Kidney (tissue), 14 donors: Measurements from ENCODE around the gene FBL. TPM values are rescaled to one million over a fixed set of nuclear protein-coding genes. Genes with fewer than 3 reads are reported as not detected.
"Not testable (repeated sequence)": the region's sequence is repeated elsewhere in the genome, so short reads cannot be mapped to it uniquely, and the experiment has no call there.

Experiments used
- DNase-seq, 5 donors: peaks; one replicate each; pipeline ENCODE4 v3.0.0-alpha.2; 2013 to 2020
- FAIRE-seq: peaks from 2 replicates; lab custom pipeline; 2012; peaks lifted over from hg19 to GRCh38; lab: Jason Lieb, UNC
- H3K27ac ChIP-seq, 2 donors: one replicate each; pipeline ENCODE4 v1.7.0; 2013; ENCODE audit warnings: low read depth in 2 of 2, low read length in 2 of 2, inconsistent platforms in 1 of 2
- H3K27me3 ChIP-seq: one replicate; pipeline ENCODE4 v1.7.1; 2013; ENCODE audit warnings: low read length, inconsistent platforms; ENCODE audit not compliant: control insufficient read depth, insufficient read depth
- H3K36me3 ChIP-seq, 3 donors: one replicate each; pipeline versions ENCODE4 v1.7.0 to v1.7.1; 2013; ENCODE audit warnings: low read length in 3 of 3, control low read depth in 1 of 3, inconsistent platforms in 1 of 3; ENCODE audit not compliant: insufficient read depth in 3 of 3, control insufficient read depth in 2 of 3
- H3K4me1 ChIP-seq, 3 donors: one replicate each; pipeline versions ENCODE4 v1.7.0 to v1.7.1; 2013; ENCODE audit warnings: low read length in 3 of 3, inconsistent platforms in 1 of 3, low read depth in 1 of 3; ENCODE audit not compliant: control insufficient read depth in 2 of 3, insufficient read depth in 2 of 3
- H3K4me3 ChIP-seq, 3 donors: one replicate each; pipeline versions ENCODE4 v1.7.0 to v1.8.1; 2013; ENCODE audit warnings: low read length in 3 of 3, control low read depth in 1 of 3, inconsistent platforms in 1 of 3
- H3K9ac ChIP-seq, 3 donors: one replicate each; pipeline versions ENCODE4 v1.7.0 to v1.7.1; 2013; ENCODE audit warnings: low read length in 3 of 3, control low read depth in 1 of 3, inconsistent platforms in 1 of 3
- H3K9me3 ChIP-seq, 3 donors: one replicate each; pipeline versions ENCODE4 v1.7.0 to v1.7.1; 2013; ENCODE audit warnings: low read length in 3 of 3, control low read depth in 1 of 3, inconsistent platforms in 1 of 3; ENCODE audit not compliant: control insufficient read depth in 2 of 3, insufficient read depth in 1 of 3
- CTCF ChIP-seq: IDR thresholded peaks from 3 replicates; pipeline ENCODE4 v1.5.1; 2012; ENCODE audit warnings: mild to moderate bottlenecking, moderate library complexity, borderline replicate concordance; ENCODE audit not compliant: insufficient read depth; ENCODE audit errors: extremely low read depth
- intact Hi-C: fragments of 100-400 bp; cut with DNase I; formaldehyde crosslinking; loops from one replicate; pipeline ENCODE4 v1.11.1; 2022
- polyA plus RNA-seq: library from polyadenylated mRNA; stranded (reverse); fragments of 350-450 nt; fragmentation: Illumina TruSeq; extraction: RNeasy Lipid Tissue Mini Kit (QIAGEN cat#74804); gene quantifications from one replicate; pipeline ENCODE4 v1.2.3, GENCODE V29; 2014; ENCODE audit warnings: low read depth, low replicate concordance; ENCODE audit not compliant: insufficient read depth
- total RNA-seq: library from RNA; stranded (reverse); fragmentation: NEBNext Ultra II Directional; extraction: Animal tissue kit (Norgen Biotek cat#: 25700); gene quantifications from one replicate; pipeline ENCODE4 v1.2.1, GENCODE V29; 2021
- donor health status: control.
- donor health status: control.
- donor health status: control.
- donor health status: control.
- donor health status: control.
- donor health status: DM: yes; HTN: yes; CAD: no.
- donor health status: Normal renal cell carcinoma (clear cell type).

Gene FBL
- total and polyA plus RNA-seq, 2 donors from 2014 or later, result 155 to 165 TPM

DNA sequence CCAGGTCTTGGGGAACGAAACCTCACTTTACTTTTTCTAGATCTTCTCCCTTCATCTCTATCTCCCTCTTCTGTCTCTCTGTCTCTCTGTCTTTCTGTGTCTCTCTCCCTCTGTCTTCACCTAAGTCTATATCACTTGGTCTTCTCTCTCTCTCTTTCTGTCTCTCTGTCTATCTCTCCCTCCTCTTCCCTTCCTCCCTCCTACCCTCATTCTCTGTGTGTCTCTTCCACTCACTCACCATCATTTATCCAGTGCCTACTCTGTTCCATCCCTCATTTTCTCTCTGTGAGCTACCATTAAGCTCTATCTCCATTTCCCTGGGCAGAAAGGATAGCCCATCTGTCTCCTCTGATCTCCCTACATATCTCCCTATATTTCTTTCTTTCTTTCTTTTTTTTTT, 32.2 kb upstream of the FBL start:
- Histone ChIP-seq H3K36me3 (no peaks in the 10 kb centered on the region), H3K4me1 (no peaks in the 10 kb centered on the region), H3K9me3 (no peaks in the 10 kb centered on the region), H3K9ac (no peak overlapping the region), H3K27ac (no peak overlapping the region), H3K4me3 (no peak overlapping the region), H3K27me3 (no peaks in the 10 kb centered on the region)
- FAIRE-seq, result no peak
- DNase-seq, result no peak
- intact Hi-C loops, result no loop called here
- no peak for TF ChIP-seq CTCF

GRCh38 chr19:39877982-39878381, 31.8 kb upstream of the FBL start:
- intact Hi-C loops, H3K4me3 ChIP-seq, H3K27me3 ChIP-seq, H3K27ac ChIP-seq, H3K9ac ChIP-seq, DNase-seq, H3K4me1 ChIP-seq, H3K36me3 ChIP-seq, H3K9me3 ChIP-seq, FAIRE-seq: not testable (repeated sequence)

GRCh38 chr19:39877488-39877887, 31.3 kb upstream of the FBL start:
- H3K27ac ChIP-seq, H3K27me3 ChIP-seq, FAIRE-seq, H3K4me3 ChIP-seq, intact Hi-C loops, H3K9ac ChIP-seq, H3K36me3 ChIP-seq, H3K9me3 ChIP-seq, H3K4me1 ChIP-seq: not testable (repeated sequence)
- peak in 1 of 5 donors; percentile 31 for DNase-seq

DNA sequence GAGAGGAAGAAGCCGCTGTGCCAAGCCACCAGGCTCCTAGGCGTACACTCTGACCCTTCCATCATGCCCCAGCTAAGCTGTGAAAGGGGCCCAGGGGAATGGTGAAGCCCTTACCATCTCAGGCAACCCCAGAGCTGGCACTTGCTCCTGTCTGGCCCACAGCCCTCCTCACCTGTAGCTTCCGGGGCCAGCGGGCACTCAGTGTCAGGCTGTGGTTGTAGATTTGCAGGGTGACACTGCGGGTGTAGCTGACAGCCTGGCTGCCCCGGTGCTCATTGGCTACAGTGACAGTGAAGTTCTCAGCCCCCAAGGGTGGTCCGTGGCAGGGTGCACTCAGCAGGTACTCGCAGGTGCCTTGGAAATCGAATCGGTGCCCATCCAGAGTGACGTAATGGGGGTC, 30.3 kb upstream of the FBL start:
- H3K27me3 ChIP-seq, H3K9me3 ChIP-seq, H3K27ac ChIP-seq, H3K4me1 ChIP-seq, FAIRE-seq, H3K9ac ChIP-seq, DNase-seq, H3K4me3 ChIP-seq, H3K36me3 ChIP-seq, intact Hi-C loops: not testable (repeated sequence)

GRCh38 chr19:39875401-39875864, 29.3 kb upstream of the FBL start:
- H3K4me3 ChIP-seq, H3K9ac ChIP-seq, H3K4me1 ChIP-seq, FAIRE-seq, H3K9me3 ChIP-seq, H3K36me3 ChIP-seq, H3K27ac ChIP-seq, intact Hi-C loops, H3K27me3 ChIP-seq: not testable (repeated sequence)
- DNase-seq, result peak in 2 of 5 donors; percentile 60 to 69
